Measurements from ENCODE around the gene ARHGEF37.
"Not testable (repeated sequence)": the region's sequence is repeated elsewhere in the genome, so short reads cannot be mapped to it uniquely, and the experiment has no call there.

DNA sequence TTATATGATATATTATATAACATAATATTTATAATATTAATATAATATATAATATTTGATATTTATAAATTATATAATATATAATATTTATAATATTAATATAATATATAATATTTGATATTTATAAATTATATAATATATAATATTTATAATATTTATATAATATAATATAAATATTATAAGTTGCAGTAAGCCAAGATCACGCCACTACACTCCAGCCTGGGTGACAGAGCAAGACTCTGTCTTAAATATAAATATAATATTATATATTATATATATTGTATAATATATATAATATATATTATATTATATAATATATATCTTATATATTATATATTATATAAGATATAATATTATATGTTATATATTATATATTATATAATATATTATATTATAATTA, 68.4 kb downstream of the ARHGEF37 start:
- TF ChIP-seq, protein P1, sequence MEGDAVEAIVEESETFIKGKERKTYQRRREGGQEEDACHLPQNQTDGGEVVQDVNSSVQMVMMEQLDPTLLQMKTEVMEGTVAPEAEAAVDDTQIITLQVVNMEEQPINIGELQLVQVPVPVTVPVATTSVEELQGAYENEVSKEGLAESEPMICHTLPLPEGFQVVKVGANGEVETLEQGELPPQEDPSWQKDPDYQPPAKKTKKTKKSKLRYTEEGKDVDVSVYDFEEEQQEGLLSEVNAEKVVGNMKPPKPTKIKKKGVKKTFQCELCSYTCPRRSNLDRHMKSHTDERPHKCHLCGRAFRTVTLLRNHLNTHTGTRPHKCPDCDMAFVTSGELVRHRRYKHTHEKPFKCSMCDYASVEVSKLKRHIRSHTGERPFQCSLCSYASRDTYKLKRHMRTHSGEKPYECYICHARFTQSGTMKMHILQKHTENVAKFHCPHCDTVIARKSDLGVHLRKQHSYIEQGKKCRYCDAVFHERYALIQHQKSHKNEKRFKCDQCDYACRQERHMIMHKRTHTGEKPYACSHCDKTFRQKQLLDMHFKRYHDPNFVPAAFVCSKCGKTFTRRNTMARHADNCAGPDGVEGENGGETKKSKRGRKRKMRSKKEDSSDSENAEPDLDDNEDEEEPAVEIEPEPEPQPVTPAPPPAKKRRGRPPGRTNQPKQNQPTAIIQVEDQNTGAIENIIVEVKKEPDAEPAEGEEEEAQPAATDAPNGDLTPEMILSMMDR (IDR thresholded peaks at IDR 0.05): not testable (repeated sequence)
- not testable (repeated sequence) for TF ChIP-seq ZFX (IDR thresholded peaks at IDR 0.05; ENCODE audit: borderline replicate concordance)
